ENCODE results near the gene AFAP1L1.

Gene AFAP1L1

GRCh38 chr5:149283626-149284480 is 12.2 kb downstream of the AFAP1L1 start:
- DNase-seq (ENCODE audit: low read depth in 2 of 2, low spot score in 1 of 2) = no peak

- no peak for DNase-seq (ENCODE audit: low read depth in 2 of 2, low spot score in 1 of 2)
These were observed 12.8 kb downstream of the AFAP1L1 start for GRCh38 chr5:149284501-149284900.

GRCh38 chr5:149285153-149285552 is 13.5 kb downstream of the AFAP1L1 start:
- no peak for DNase-seq (ENCODE audit: low read depth in 2 of 2, low spot score in 1 of 2)

GRCh38 chr5:149288436-149288835 is 16.8 kb downstream of the AFAP1L1 start:
- no peak for DNase-seq (ENCODE audit: low read depth in 2 of 2, low spot score in 1 of 2)

- no peak for DNase-seq (ENCODE audit: low read depth in 2 of 2, low spot score in 1 of 2)
These were observed 17.6 kb downstream of the AFAP1L1 start for GRCh38 chr5:149289301-149289700.

- DNase-seq (ENCODE audit: low read depth in 2 of 2, low spot score in 1 of 2) = no peak
These were observed 23.5 kb downstream of the AFAP1L1 start for GRCh38 chr5:149294872-149295829.

- DNase-seq (ENCODE audit: low read depth in 2 of 2, low spot score in 1 of 2) = no peak
These were observed 25.8 kb downstream of the AFAP1L1 start for GRCh38 chr5:149297340-149298025.

GRCh38 chr5:149298163-149298562 is 26.5 kb downstream of the AFAP1L1 start:
- DNase-seq (ENCODE audit: low read depth in 2 of 2, low spot score in 1 of 2) = no peak

GRCh38 chr5:149298842-149299404 is 27.3 kb downstream of the AFAP1L1 start:
- no peak for DNase-seq (ENCODE audit: low read depth in 2 of 2, low spot score in 1 of 2)

GRCh38 chr5:149299451-149300054 is 27.9 kb downstream of the AFAP1L1 start:
- no peak for DNase-seq (ENCODE audit: low read depth in 2 of 2, low spot score in 1 of 2)

GRCh38 chr5:149300441-149300840 is 28.8 kb downstream of the AFAP1L1 start:
- DNase-seq (ENCODE audit: low read depth in 2 of 2, low spot score in 1 of 2) = no peak

- DNase-seq (ENCODE audit: low read depth in 2 of 2, low spot score in 1 of 2) = no peak
These were observed 29.5 kb downstream of the AFAP1L1 start for GRCh38 chr5:149301049-149301743.

- DNase-seq (ENCODE audit: low read depth in 2 of 2, low spot score in 1 of 2) = no peak
These were observed 30.2 kb downstream of the AFAP1L1 start for GRCh38 chr5:149301744-149302380.

GRCh38 chr5:149302641-149303040 is 31.0 kb downstream of the AFAP1L1 start:
- DNase-seq (ENCODE audit: low read depth in 2 of 2, low spot score in 1 of 2) = no peak

GRCh38 chr5:149303210-149303609 is 31.6 kb downstream of the AFAP1L1 start:
- DNase-seq (ENCODE audit: low read depth in 2 of 2, low spot score in 1 of 2) = no peak

GRCh38 chr5:149304195-149305078 is 32.8 kb downstream of the AFAP1L1 start:
- no peak for DNase-seq (ENCODE audit: low read depth in 2 of 2, low spot score in 1 of 2)

- no peak for DNase-seq (ENCODE audit: low read depth in 2 of 2, low spot score in 1 of 2)
These were observed 37.7 kb downstream of the AFAP1L1 start for GRCh38 chr5:149309354-149309753.

GRCh38 chr5:149310488-149310887 is 38.8 kb downstream of the AFAP1L1 start:
- no peak for DNase-seq (ENCODE audit: low read depth in 2 of 2, low spot score in 1 of 2)

All from stimulated activated CD8-positive, alpha-beta memory T cell treated with anti-CD3 and anti-CD28 coated beads, Interleukin-4, amount 100 ng/mL, for 1 hour (primary cell).